H1 (cell line): ENCODE data around the gene SERPINA12. TPM values are rescaled to one million over a fixed set of nuclear protein-coding genes. Genes with fewer than 3 reads are reported as not detected.
A peak's percentile ranks its signal among the peaks of the same experiment; 100 is the strongest.
"Not testable (repeated sequence)": the region's sequence is repeated elsewhere in the genome, so short reads cannot be mapped to it uniquely, and the experiment has no call there.

Experiments
- CTCF ChIA-PET: fragments of 300-600 bp; sonication (Branson Sonifier 250); formaldehyde crosslinking; loops from one replicate; lab custom pipeline; 2021; ENCODE audit not compliant: partially characterized antibody; lab: Charles Lee
- POLR2A ChIA-PET: fragments of 300-600 bp; sonication (Branson Sonifier 250); formaldehyde crosslinking; loops from one replicate; lab custom pipeline; 2021; ENCODE audit warnings: inconsistent platforms; ENCODE audit not compliant: partially characterized antibody; lab: Charles Lee
- DNase-seq, 2 experiments: peaks; one replicate each; pipeline versions ENCODE4 v3.0.0 to v3.0.0-alpha.2; 2010 to 2022; ENCODE audit warnings: low spot score in 2 of 2, low read depth in 1 of 2, mixed read lengths in 1 of 2
- FAIRE-seq: peaks from 2 replicates; lab custom pipeline; 2011; peaks lifted over from hg19 to GRCh38; lab: Jason Lieb, UNC
- H2AFZ ChIP-seq: 2 replicates; pipeline ENCODE4 v1.8.1; 2012; ENCODE audit warnings: low read length, inconsistent platforms
- H2AK5ac ChIP-seq: 2 replicates; pipeline ENCODE4 v1.6.1; 2013; ENCODE audit warnings: low read depth, low read length
- H2BK120ac ChIP-seq: replicated peaks from 2 replicates; pipeline ENCODE3; 2013; ENCODE audit warnings: low read depth, low read length, inconsistent platforms
- H2BK12ac ChIP-seq: 2 replicates; pipeline ENCODE4 v1.6.1; 2013; ENCODE audit warnings: low read depth, low read length
- H2BK15ac ChIP-seq: 2 replicates; pipeline ENCODE4 v1.6.1; 2013; ENCODE audit warnings: low read length
- H2BK20ac ChIP-seq: 2 replicates; pipeline ENCODE4 v1.6.1; 2013; ENCODE audit warnings: low read length
- H2BK5ac ChIP-seq: 2 replicates; pipeline ENCODE4 v1.6.1; 2013; ENCODE audit warnings: low read depth, low read length
- H3K14ac ChIP-seq: 2 replicates; pipeline ENCODE4 v1.6.1; 2013; ENCODE audit warnings: inconsistent platforms; ENCODE audit not compliant: insufficient read length
- H3K18ac ChIP-seq: 2 replicates; pipeline ENCODE4 v1.6.1; 2013; ENCODE audit warnings: low read length; ENCODE audit errors: extremely low read depth
- H3K23ac ChIP-seq: 2 replicates; pipeline ENCODE4 v1.6.1; 2013; ENCODE audit warnings: inconsistent platforms; ENCODE audit not compliant: insufficient read length
- H3K23me2 ChIP-seq: 2 replicates; pipeline ENCODE4 v1.6.1; 2013; ENCODE audit warnings: low read depth, low read length
- H3K27ac ChIP-seq: 2 replicates; pipeline ENCODE4 v1.6.1; 2011; ENCODE audit warnings: low read depth, low read length, inconsistent platforms
- H3K27me3 ChIP-seq, 4 experiments: replicated peaks in 1 of 4; 1 replicate in 1 of 4; 2 replicates in 3 of 4; pipeline versions ENCODE4 v1.6.1 to v1.8.1; 2011 to 2013; ENCODE audit warnings: low read length in 3 of 4, mild to moderate bottlenecking in 3 of 4, inconsistent platforms in 2 of 4, mixed read lengths in 2 of 4, moderate library complexity in 1 of 4; ENCODE audit not compliant: control insufficient read depth in 3 of 4, insufficient read depth in 3 of 4; ENCODE audit errors: extremely low read depth in 1 of 4
- H3K36me3 ChIP-seq, 4 experiments: 2 replicates each; pipeline versions ENCODE4 v1.6.1 to v1.8.1; 2011 to 2013; ENCODE audit warnings: mild to moderate bottlenecking in 4 of 4, low read length in 3 of 4, moderate library complexity in 2 of 4, control low read depth in 1 of 4, inconsistent platforms in 1 of 4; ENCODE audit not compliant: insufficient read depth in 4 of 4, control insufficient read depth in 2 of 4
- H3K4ac ChIP-seq: replicated peaks from 2 replicates; pipeline ENCODE3; 2013; ENCODE audit warnings: low read length, low read depth, mixed read lengths, inconsistent platforms; ENCODE audit not compliant: insufficient read length
- H3K4me1 ChIP-seq, 4 experiments: replicated peaks in 1 of 4; 1 replicate in 1 of 4; 2 replicates in 3 of 4; pipeline versions ENCODE4 v1.6.1 to v1.8.1; 2011 to 2013; ENCODE audit warnings: low read length in 3 of 4, inconsistent platforms in 2 of 4, mixed read lengths in 1 of 4; ENCODE audit not compliant: insufficient read depth in 4 of 4, control insufficient read depth in 3 of 4
- H3K4me2 ChIP-seq, 2 experiments: 2 replicates each; pipeline versions ENCODE4 v1.6.1 to v1.8.1; 2011 to 2013; ENCODE audit warnings: low read depth in 2 of 2, low read length in 2 of 2, control low read depth in 1 of 2, inconsistent platforms in 1 of 2, mild to moderate bottlenecking in 1 of 2; ENCODE audit not compliant: insufficient read depth in 1 of 2
- H3K4me3 ChIP-seq, 4 experiments: fragments of 200-600, 300-600 bp in 1 of 4; sonication (generic), shearing (Covaris generic), sonication (Bioruptor Twin) in 1 of 4; 2 replicates each; pipeline versions ENCODE4 v1.5.1 to v1.8.1; 2011 to 2016; ENCODE audit warnings: low read length in 4 of 4, low read depth in 3 of 4, control low read depth in 2 of 4, inconsistent platforms in 2 of 4, mild to moderate bottlenecking in 2 of 4, mixed read lengths in 1 of 4, moderate library complexity in 1 of 4; ENCODE audit not compliant: insufficient read depth in 2 of 4; ENCODE audit errors: extremely low read depth in 1 of 4
- H3K56ac ChIP-seq: replicated peaks from 2 replicates; pipeline ENCODE3; 2013; ENCODE audit warnings: low read depth, mild to moderate bottlenecking, mixed read lengths, low read length, inconsistent platforms; ENCODE audit not compliant: insufficient read length
- H3K79me1 ChIP-seq: 2 replicates; pipeline ENCODE4 v1.6.1; 2013; ENCODE audit warnings: low read depth, low read length, control low read depth
- H3K79me2 ChIP-seq, 2 experiments: 2 replicates each; pipeline versions ENCODE4 v1.6.1 to v1.8.1; 2012 to 2013; ENCODE audit warnings: low read length in 2 of 2, mild to moderate bottlenecking in 2 of 2, inconsistent platforms in 1 of 2; ENCODE audit not compliant: insufficient read depth in 2 of 2, control insufficient read depth in 1 of 2
- H3K9ac ChIP-seq, 4 experiments: replicated peaks in 1 of 4; 1 replicate in 1 of 4; 2 replicates in 3 of 4; pipeline versions ENCODE4 v1.6.1 to v1.8.1; 2011 to 2013; ENCODE audit warnings: low read depth in 3 of 4, low read length in 3 of 4, control low read depth in 2 of 4, mild to moderate bottlenecking in 2 of 4, moderate library complexity in 2 of 4, inconsistent platforms in 1 of 4; ENCODE audit errors: extremely low read depth in 1 of 4
- H3K9me3 ChIP-seq, 2 experiments: 2 replicates each; pipeline versions ENCODE4 v1.6.1 to v1.8.1; 2012 to 2013; ENCODE audit warnings: mild to moderate bottlenecking in 2 of 2, moderate library complexity in 2 of 2, control low read depth in 1 of 2, inconsistent platforms in 1 of 2, low read depth in 1 of 2, low read length in 1 of 2, mixed read lengths in 1 of 2; ENCODE audit not compliant: insufficient read depth in 2 of 2
- H4K20me1 ChIP-seq, 2 experiments: replicated peaks in 1 of 2; 2 replicates each; pipeline versions ENCODE3 to v1.8.1; 2011 to 2013; ENCODE audit warnings: inconsistent platforms in 2 of 2, low read length in 2 of 2, mild to moderate bottlenecking in 1 of 2; ENCODE audit not compliant: insufficient read depth in 2 of 2, control insufficient read depth in 1 of 2
- H4K5ac ChIP-seq: 2 replicates; pipeline ENCODE4 v1.6.1; 2013; ENCODE audit warnings: low read length, low read depth, mixed read lengths, inconsistent platforms; ENCODE audit not compliant: insufficient read length
- H4K8ac ChIP-seq: 2 replicates; pipeline ENCODE4 v1.8.0; 2013; ENCODE audit warnings: mild to moderate bottlenecking, moderate library complexity, low read length, inconsistent platforms; ENCODE audit not compliant: insufficient read depth; ENCODE audit errors: extremely low read depth
- H4K91ac ChIP-seq: replicated peaks from 2 replicates; pipeline ENCODE3; 2013; ENCODE audit warnings: low read length, mixed read lengths, inconsistent platforms; ENCODE audit not compliant: insufficient read length
- CEBPB ChIP-seq: IDR thresholded peaks from 2 replicates; pipeline ENCODE4 v1.6.1; 2012; ENCODE audit warnings: low read depth, low read length
- WGBS, 2 experiments: shearing (Covaris generic) in 1 of 2; methylation state at CpG; one replicate each; pipeline versions ENCODE4 v1.1.6 to v1.1.7; 2013 to 2015; ENCODE audit warnings: low lambda C conversion rate in 2 of 2, mixed read lengths in 2 of 2, inconsistent platforms in 1 of 2, low coverage in 1 of 2, missing lambda C conversion rate in 1 of 2; ENCODE audit not compliant: insufficient replicate concordance in 2 of 2, insufficient coverage in 1 of 2, insufficient read length in 1 of 2; ENCODE audit errors: extremely low coverage in 1 of 2, missing lambda C conversion rate in 1 of 2; 5-methylcytosine and 5-hydroxymethylcytosine counted together
- polyA plus RNA-seq, 7 experiments: library from polyadenylated mRNA; depleted of rRNA in 3 of 7; stranded (reverse) in 5 of 7; unstranded in 2 of 7; fragments of >200 nt in 5 of 7; fragments of 200-250 nt in 2 of 7; gene quantifications; 1 replicate in 5 of 7; 2 replicates in 1 of 7; 4 replicates in 1 of 7; pipeline versions ENCODE4 v1.2.1 to v1.2.3, GENCODE V29; 2011 to 2013; ENCODE audit warnings: missing spikeins in 2 of 7, mixed read lengths in 2 of 7
- total RNA-seq: library from RNA; stranded (reverse); fragmentation: NEBNext Ultra II Directional; extraction: Animal tissue kit (Norgen Biotek cat#: 25700); gene quantifications from 2 replicates; pipeline ENCODE4 v1.2.1, GENCODE V29; 2021

The SERPINA12 gene
- total and polyA plus RNA-seq, 2 of the 8 experiments (the other 6 are each of a cell fraction or from before 2014, with no cell fraction given), result not detected

DNA sequence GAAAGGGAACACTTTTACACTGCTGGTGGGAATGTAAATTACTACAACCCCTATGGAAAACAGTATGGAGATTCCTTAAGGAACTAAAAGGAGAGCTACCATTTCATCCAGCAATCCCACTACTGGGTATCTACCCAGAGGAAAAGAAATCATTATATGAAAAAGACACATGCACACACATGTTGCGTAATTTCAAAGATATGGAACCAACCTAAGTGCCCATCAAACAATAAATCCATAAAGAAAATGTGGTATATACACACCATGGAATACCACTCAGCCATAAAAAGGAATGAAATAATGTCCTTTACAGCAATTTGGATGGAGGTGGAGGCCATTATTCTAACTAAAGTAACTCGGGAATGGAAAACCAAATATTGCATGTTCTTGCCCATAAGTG is 1.2 kb upstream of the SERPINA12 start:
- H2BK5ac ChIP-seq, H3K4me2 ChIP-seq, H3K9ac ChIP-seq, H4K91ac ChIP-seq: not testable (repeated sequence)
- 0 out of 2 replicates have a peak, but pooled peaks have one; percentile 20 for TF ChIP-seq CEBPB
- TF ChIP-seq, all 59 proteins: peak for 1; not testable (repeated sequence) for 58
- H3K4me1 ChIP-seq, H3K14ac ChIP-seq, H4K8ac ChIP-seq, H3K4ac ChIP-seq, H2BK120ac ChIP-seq, H3K56ac ChIP-seq, H2AK5ac ChIP-seq, H3K27ac ChIP-seq, FAIRE-seq, H3K79me2 ChIP-seq, H3K23me2 ChIP-seq, DNase-seq, H4K20me1 ChIP-seq, H2BK15ac ChIP-seq, H3K27me3 ChIP-seq, H2AFZ ChIP-seq, H3K4me3 ChIP-seq, H4K5ac ChIP-seq, H3K23ac ChIP-seq, H3K79me1 ChIP-seq, H3K9me3 ChIP-seq, H3K18ac ChIP-seq, H2BK12ac ChIP-seq, POLR2A ChIA-PET, H2BK20ac ChIP-seq, H3K36me3 ChIP-seq: not testable (repeated sequence)
- WGBS, 2 experiments, result 85% methylated on average over 2 of the region's 2 CpGs; no CpG with 5 or more reads in 1 of the 2 experiments
- CTCF ChIA-PET, result interaction anchor here (1.0 kb wide), 1 partner anchor 43 kb away, joined by 3 read pairs; no protein-coding TSS in a partner anchor
